C1 segment of cervical spinal cord (tissue), 14 donors: ENCODE results near the gene CDC5L.

ENCODE experiments used
- DNase-seq, 14 donors: peaks; one replicate each; lab custom pipeline; 2025; lab: John Stamatoyannopoulos, UW

Gene CDC5L

DNA sequence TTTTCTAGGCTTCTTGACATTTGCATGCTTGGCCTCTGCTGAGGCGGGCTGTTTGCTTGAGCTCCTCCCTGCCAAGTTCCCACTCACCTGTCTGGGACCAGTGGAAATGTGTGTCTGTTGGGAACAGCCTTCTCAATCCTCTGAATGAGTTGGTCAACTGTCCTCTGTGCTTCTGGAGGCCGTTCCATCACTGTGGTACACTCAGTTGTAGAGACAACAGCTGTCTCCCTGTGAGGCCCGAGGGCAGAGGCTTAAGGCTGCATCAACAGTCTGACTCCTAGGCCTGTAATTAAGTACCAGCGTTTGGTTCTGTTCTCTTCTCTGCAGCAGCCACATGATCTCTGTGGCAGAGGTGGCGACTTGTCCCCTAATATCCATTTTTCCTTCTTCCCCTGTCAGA lies 110.9 kb downstream of the CDC5L start:
- DNase-seq: no peak

- no peak for DNase-seq
These were observed 112.1 kb downstream of the CDC5L start for GRCh38 chr6:44499609-44500008.
